Activated naive CD8-positive, alpha-beta T cell treated with anti-CD3 and anti-CD28 coated beads, Interleukin-2, amount 50 U/mL, for 24 hours (primary cell): ENCODE data around the gene TRPM2.

Experiments
- ATAC-seq: fragments of 150-1000 bp; cut with Tn5 transposase; one replicate; pipeline ENCODE4 v1.10.0; 2021
- DNase-seq: peaks from one replicate; pipeline ENCODE4 v3.0.0; 2021
- H3K27ac Mint-ChIP-seq: one replicate; pipeline ENCODE4 v1.8.0; 2021; ENCODE audit warnings: mild to moderate bottlenecking, mixed read lengths
- H3K27me3 Mint-ChIP-seq: one replicate; pipeline ENCODE4 v1.8.0; 2021; ENCODE audit warnings: mixed read lengths
- H3K36me3 Mint-ChIP-seq: one replicate; pipeline ENCODE4 v1.8.0; 2021; ENCODE audit warnings: low read depth, mixed read lengths
- H3K4me1 Mint-ChIP-seq: one replicate; pipeline ENCODE4 v1.8.0; 2021; ENCODE audit warnings: mixed read lengths
- H3K4me3 Mint-ChIP-seq: one replicate; pipeline ENCODE4 v1.8.0; 2021; ENCODE audit warnings: mild to moderate bottlenecking, moderate library complexity, mixed read lengths
- H3K9me3 Mint-ChIP-seq: one replicate; pipeline ENCODE4 v1.8.0; 2021; ENCODE audit warnings: mixed read lengths

The TRPM2 gene

DNA sequence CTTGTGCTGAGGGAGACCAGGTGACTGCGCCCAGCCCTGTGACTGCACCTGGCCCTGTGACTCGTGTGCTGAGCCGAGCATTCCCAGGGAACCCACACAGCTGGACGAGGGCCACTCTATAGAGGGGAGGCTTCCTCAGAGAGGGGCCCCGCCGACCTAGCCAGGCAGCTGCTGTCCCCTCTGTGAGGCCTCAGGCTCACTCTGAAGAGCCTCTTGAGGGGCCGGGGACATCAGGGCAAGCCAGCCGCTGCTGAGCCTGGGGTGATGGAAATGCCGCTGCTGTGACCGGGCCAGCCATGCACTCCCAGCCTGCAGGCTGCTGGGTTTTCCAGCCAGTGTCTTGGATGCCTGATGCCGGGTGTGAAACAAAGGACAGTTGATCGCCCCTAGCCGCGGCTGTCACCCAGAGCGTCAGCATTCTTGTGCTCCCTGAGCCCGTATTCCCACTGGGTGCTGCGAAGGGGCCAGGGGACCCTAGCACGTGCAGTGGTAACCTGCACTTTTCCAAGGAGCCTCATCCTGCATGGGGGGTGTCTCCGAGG is 36.1 kb upstream of the TRPM2 start:
- ATAC-seq (no peak), DNase-seq (no peak)
- Mint-ChIP-seq H3K4me3 (no peak overlapping the region), H3K9me3 (no peaks in the 10 kb centered on the region), H3K4me1 (no peaks in the 10 kb centered on the region), H3K27me3 (no peaks in the 10 kb centered on the region), H3K36me3 (peaks cover 3% of the 10 kb centered on the region), H3K27ac (no peak overlapping the region)

DNA sequence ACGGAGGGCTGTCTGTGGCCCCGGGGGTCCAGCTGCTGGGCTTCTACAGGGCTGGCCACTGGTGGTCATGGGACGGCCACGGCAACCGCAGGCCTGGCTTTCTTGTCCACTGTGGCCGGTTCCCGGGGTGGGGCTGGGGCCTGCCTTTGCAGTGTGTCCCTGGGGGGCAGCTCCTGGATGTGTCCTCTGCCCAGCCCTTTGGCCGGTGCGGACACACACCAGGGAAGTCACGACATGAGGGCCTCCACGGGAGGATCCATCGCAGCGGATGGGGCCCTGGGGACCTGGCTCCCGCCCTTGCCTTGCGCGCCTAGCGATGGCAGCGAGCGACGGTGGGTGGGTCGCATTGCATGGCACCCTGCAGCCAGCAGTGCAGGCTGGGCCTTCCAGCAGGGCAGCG is 35.5 kb upstream of the TRPM2 start:
- Mint-ChIP-seq H3K27ac (no peak overlapping the region), H3K36me3 (peaks cover 3% of the 10 kb centered on the region), H3K4me3 (no peak overlapping the region), H3K27me3 (no peaks in the 10 kb centered on the region), H3K4me1 (no peaks in the 10 kb centered on the region), H3K9me3 (no peaks in the 10 kb centered on the region)
- DNase-seq (no peak), ATAC-seq (no peak)

DNA sequence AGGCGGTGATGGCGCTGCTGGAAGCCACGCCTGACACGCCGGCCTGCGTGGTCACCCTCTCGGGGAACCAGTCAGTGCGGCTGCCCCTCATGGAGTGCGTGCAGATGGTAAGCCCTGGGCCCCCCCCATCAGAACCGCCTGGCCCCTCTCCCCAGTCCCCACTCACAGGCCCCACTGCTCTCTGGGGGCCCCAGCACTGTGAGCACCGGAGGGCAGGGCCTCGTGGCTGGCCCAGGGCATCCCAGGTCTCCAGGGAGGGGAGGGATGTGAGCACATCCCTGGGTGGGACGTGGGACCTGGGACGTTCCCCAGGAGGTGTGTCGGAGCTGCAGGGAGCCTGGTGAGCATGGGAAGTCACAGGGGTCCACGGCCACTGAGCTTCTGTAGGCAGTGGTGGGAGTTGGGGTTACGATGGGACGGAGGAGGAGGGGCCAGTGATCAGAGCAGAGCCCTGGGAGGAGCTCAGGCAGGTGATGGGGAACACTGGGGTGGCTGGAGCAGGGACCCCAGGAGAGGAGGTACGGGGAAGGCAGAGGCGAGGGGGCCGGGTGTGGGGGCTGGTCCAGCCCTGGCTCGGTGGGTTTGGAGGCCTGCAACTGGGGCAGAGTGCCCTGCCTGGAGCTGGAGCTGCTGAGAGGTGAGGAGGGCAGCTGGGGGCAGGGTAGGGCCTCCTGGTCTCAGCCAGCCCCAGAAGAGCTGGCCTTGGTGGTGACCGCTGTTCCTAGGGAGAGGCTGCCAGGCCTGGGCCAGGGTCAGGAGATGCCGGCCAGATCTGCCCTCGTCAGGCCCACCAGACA is 34.7 kb upstream of the TRPM2 start:
- DNase-seq, result no peak
- no peaks in the 10 kb centered on the region for H3K27me3 Mint-ChIP-seq
- H3K4me1 Mint-ChIP-seq, result no peaks in the 10 kb centered on the region
- no peak overlapping the region for H3K27ac Mint-ChIP-seq
- H3K36me3 Mint-ChIP-seq, result peaks cover 6% of the 10 kb centered on the region
- H3K9me3 Mint-ChIP-seq, result no peaks in the 10 kb centered on the region
- H3K4me3 Mint-ChIP-seq, result no peak overlapping the region
- no peak for ATAC-seq

DNA sequence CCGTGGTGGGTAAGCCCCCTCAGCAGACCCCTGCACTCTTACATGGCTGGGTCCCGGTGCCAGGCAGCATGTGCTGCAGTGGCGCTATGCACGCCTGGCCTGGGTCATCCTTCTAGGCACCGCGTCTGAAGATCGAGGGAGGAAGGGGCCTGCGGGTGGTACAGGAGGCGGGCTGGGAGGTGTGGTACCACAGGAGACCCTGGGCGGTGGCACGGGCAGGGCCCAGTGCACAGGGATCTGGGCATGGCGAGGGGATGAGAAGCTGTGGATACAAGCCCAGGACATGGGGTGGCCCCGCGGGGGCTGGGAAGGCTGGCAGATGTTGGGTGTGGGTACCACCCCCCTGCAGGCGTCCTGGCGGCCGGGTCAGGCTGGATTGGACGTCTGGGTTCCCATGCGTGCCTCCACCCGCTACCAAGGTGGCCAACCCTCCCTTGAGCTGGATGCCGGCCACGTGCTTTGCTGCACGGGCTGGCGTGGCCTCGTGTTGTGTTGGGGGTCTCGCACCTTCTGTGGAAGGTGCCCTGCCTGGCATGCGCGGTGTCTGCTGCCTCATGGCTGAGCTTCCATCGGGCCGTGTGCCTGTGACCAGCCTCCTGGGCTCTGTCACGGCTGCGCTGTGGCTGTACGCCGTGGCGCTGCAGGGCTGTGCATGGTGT is 33.9 kb upstream of the TRPM2 start:
- no peak overlapping the region for H3K27ac Mint-ChIP-seq
- H3K4me1 Mint-ChIP-seq, result no peaks in the 10 kb centered on the region

DNA sequence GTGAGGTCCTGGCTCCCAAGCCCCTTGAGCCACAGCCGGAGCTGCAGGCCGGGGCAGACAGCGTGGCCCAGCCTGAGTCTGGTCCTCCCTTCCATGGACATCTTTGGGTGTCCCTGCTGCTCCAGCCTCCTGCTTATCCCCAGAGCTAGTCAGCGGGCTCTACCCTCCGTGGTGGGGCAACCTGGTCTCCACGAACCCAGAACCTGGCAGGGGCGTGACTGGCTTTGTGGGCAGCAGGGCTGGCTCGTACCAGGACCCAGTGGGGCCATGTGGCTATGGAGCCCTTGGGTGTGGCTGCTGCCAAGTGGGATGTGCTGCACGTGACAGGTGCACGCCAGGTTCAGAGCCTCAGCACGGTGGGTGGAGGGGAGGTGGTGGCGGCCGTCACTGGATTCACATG is 32.6 kb upstream of the TRPM2 start:
- Mint-ChIP-seq H3K9me3 (no peaks in the 10 kb centered on the region), H3K27ac (no peak overlapping the region), H3K27me3 (no peaks in the 10 kb centered on the region), H3K4me1 (no peaks in the 10 kb centered on the region), H3K4me3 (no peak overlapping the region), H3K36me3 (peaks cover 6% of the 10 kb centered on the region)
- no peak for DNase-seq
- ATAC-seq, result no peak

More for the DNA sequence above, 33.9 kb upstream of the TRPM2 start:
- Mint-ChIP-seq H3K27me3 (no peaks in the 10 kb centered on the region), H3K9me3 (no peaks in the 10 kb centered on the region), H3K4me3 (no peak overlapping the region), H3K36me3 (peaks cover 6% of the 10 kb centered on the region)
- DNase-seq (no peak), ATAC-seq (no peak)

DNA sequence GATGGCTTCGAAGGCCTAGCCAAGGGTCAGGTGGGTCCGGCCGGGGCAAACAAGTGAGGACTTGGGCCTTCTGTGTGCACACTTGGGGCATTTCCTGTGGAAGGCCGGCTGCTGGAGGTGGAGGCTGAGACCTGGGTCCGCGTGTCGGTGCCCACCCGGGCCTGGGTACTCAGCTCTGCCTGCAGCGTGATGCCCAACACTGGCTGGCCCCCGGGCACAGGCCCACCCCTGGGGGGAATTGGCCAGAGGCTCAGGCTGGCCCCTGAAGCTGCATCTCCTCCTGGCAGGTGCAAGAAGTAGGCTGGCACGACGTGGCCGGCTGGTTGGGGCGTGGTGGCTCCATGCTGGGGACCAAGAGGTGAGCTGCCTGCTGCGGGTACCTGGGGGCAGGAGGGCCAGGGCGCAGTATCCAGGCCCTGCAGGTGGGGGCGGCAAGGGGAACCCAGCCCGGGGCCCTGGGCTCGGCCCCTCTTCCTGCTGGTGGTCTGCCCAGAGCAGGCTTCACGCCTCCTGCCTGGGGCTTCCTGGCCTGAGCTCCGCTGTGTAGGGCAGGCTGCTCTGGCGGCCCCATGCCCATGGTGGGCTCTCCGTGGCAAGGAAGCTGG is 31.5 kb upstream of the TRPM2 start:
- peaks cover 3% of the 10 kb centered on the region for H3K36me3 Mint-ChIP-seq
- no peaks in the 10 kb centered on the region for H3K4me1 Mint-ChIP-seq
- H3K27ac Mint-ChIP-seq, result no peak overlapping the region
- H3K9me3 Mint-ChIP-seq, result no peaks in the 10 kb centered on the region
- DNase-seq (no peak), ATAC-seq (no peak)
- H3K27me3 Mint-ChIP-seq, result no peaks in the 10 kb centered on the region
- no peak overlapping the region for H3K4me3 Mint-ChIP-seq

DNA sequence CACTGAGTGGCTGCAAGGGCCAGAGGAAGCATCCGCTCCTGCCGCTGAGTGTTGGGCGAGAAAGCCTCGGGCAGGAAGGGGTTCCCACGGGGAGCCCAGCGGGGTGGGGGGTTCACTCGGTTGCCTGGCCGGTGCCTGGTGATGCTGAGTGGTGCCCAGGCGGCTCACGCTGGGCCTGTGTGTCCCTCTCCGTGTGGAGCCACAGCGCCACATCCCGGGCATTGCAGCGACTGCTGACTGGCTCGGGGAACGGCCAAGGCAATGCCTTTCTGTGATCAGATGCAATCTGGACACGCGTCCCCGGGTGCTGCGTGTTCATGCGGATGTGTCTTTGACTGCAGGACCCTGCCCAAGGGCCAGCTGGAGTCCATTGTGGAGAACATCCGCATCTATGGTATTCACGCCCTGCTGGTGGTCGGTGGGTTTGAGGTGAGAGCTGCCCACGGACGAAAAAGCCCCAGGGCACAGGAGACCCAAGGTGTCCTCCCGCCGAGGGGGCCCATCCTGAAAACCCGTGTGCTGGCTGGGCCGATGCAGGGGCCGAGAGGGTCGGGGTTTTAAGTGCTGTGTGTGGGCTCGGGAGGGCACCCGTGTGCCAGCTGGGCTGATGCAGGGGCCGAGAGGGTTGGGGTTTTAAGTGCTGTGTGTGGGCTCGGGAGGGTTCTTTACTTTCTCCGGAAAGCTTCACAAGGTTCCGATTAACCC is 30.6 kb upstream of the TRPM2 start:
- no peaks in the 10 kb centered on the region for H3K27me3 Mint-ChIP-seq
- ATAC-seq (no peak), DNase-seq (no peak)
- no peaks in the 10 kb centered on the region for H3K9me3 Mint-ChIP-seq
- no peak overlapping the region for H3K4me3 Mint-ChIP-seq
- no peak overlapping the region for H3K27ac Mint-ChIP-seq
- H3K36me3 Mint-ChIP-seq, result peaks cover 3% of the 10 kb centered on the region
- H3K4me1 Mint-ChIP-seq, result no peaks in the 10 kb centered on the region

DNA sequence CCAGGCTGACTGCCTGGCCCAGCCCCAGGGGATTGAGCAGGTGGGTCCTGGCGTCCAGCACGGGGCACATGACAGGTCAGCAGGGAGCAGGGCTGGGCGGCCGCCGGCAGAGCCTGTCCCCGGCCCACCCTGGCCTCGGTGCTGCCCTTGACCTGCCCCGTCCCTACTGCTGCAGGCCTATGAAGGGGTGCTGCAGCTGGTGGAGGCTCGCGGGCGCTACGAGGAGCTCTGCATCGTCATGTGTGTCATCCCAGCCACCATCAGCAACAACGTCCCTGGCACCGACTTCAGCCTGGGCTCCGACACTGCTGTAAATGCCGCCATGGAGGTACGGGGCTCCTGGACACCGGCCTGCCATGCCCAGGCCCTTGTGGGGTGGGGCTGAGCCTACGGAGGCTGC is 29.8 kb upstream of the TRPM2 start:
- Mint-ChIP-seq H3K9me3 (no peaks in the 10 kb centered on the region), H3K4me1 (no peaks in the 10 kb centered on the region), H3K36me3 (peaks cover 3% of the 10 kb centered on the region), H3K4me3 (no peak overlapping the region), H3K27me3 (no peaks in the 10 kb centered on the region), H3K27ac (no peak overlapping the region)
- DNase-seq (no peak), ATAC-seq (no peak)

DNA sequence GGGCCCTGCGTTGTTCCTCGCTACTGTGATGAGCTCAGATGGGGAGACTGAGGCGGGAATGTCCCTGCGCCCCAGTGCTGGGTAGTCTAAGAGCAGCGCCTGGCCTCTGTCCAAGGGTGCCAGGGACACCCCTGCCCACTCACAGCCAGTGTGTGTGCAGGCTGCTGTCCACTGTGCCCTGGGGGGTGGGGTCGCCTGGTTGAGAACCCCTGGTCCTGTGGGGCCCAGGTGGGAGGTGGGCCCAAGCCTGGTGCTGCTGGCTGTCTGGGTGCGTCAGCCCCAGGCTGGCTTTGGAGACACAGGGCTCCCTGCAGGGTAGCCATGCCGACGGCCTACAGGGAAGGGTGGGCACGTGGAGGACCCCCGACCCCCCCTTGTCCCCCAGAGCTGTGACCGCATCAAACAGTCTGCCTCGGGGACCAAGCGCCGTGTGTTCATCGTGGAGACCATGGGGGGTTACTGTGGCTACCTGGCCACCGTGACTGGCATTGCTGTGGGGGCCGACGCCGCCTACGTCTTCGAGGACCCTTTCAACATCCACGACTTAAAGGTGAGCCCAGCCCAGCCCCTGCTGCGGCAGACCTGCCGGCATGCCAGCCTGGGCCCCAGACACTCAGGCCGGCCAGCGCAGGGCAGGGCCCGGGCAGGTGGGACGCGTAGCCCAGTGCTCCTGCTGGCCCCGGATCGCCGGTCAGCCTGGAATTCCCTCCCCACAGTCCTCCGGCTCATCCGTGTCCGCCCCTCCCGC is 29.1 kb upstream of the TRPM2 start:
- no peak for ATAC-seq
- DNase-seq, result no peak
- H3K27me3 Mint-ChIP-seq, result no peaks in the 10 kb centered on the region
- no peaks in the 10 kb centered on the region for H3K9me3 Mint-ChIP-seq
- H3K4me3 Mint-ChIP-seq, result no peak overlapping the region
- H3K4me1 Mint-ChIP-seq, result no peaks in the 10 kb centered on the region
- H3K27ac Mint-ChIP-seq, result no peak overlapping the region
- peaks cover 3% of the 10 kb centered on the region for H3K36me3 Mint-ChIP-seq

DNA sequence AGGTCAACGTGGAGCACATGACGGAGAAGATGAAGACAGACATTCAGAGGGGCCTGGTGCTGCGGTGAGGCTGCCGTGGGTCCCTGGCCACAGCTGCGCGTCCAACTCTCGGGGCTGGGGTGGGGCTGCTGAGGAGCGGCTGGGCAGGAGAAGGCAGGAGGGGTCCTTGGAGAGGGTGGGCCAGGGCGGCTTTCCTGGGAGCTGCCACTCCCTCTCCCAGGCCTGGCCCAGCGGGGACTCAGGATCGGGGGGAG is 28.6 kb upstream of the TRPM2 start:
- ATAC-seq (no peak), DNase-seq (no peak)
- Mint-ChIP-seq H3K4me1 (no peaks in the 10 kb centered on the region), H3K36me3 (peaks cover 3% of the 10 kb centered on the region), H3K9me3 (no peaks in the 10 kb centered on the region), H3K27me3 (no peaks in the 10 kb centered on the region), H3K4me3 (no peak overlapping the region), H3K27ac (no peak overlapping the region)

DNA sequence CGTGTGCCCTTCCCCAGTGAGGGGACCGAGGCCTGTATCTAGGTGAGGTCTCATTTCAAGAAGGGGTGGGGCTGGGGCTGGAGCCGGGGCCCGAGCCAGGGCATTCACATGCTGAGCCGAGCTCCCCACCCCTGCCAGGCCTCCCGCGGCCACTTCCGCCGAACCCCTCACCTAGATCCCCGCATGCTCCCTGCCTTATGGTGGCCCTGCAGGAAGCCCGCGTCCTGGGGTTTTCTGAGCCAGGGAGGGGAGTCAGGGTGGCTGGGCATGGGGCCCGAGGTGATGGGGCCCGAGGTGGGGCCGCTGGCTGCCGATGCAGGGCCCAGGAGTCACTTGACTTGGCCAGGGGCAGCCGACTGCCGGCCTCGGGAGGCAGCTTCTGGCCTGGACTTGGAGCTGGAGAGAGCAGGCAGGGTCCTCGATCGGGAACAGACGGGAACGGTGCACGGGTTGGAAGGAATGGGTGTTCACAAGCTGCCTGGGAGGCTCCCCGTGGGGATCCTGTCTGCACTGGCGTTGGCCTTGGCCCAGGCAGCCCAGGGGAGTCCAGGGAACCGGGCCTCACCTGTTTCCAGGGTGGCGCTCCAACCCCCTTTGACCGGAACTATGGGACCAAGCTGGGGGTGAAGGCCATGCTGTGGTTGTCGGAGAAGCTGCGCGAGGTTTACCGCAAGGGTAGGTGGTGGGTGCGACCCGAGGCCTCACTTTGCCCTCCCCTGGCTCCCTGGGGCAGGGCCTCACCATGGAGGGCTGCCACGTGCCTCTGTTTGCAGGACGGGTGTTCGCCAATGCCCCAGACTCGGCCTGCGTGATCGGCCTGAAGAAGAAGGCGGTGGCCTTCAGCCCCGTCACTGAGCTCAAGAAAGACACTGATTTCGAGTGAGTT is 27.8 kb upstream of the TRPM2 start:
- H3K4me1 Mint-ChIP-seq, result no peaks in the 10 kb centered on the region
- no peak overlapping the region for H3K4me3 Mint-ChIP-seq
- H3K27ac Mint-ChIP-seq, result no peak overlapping the region
- H3K27me3 Mint-ChIP-seq, result no peaks in the 10 kb centered on the region
- H3K36me3 Mint-ChIP-seq, result peaks cover 3% of the 10 kb centered on the region
- DNase-seq, result no peak
- no peak for ATAC-seq
- H3K9me3 Mint-ChIP-seq, result no peaks in the 10 kb centered on the region

DNA sequence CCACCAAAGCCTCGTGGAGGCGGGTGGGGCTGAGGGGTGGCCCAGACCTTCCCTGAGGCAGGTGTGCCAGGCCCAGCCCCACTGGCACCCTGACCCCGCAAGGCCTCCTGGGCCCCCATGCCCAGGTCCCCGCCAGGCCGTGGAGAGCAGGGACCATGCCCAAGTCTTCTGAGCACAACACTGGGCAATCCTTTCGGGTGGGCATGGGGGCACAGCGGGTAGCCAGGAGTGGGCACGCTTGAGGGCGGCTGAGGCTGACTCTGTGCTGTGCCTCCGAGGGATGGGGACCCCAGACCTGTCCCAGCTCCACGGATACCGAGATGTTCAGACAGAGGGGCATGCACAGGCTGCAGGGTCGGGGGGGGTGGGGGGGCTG is 27.2 kb upstream of the TRPM2 start:
- H3K9me3 Mint-ChIP-seq, result no peaks in the 10 kb centered on the region
- H3K4me3 Mint-ChIP-seq, result no peak overlapping the region
- no peak for DNase-seq
- no peak overlapping the region for H3K27ac Mint-ChIP-seq
- peaks cover 3% of the 10 kb centered on the region for H3K36me3 Mint-ChIP-seq
- H3K27me3 Mint-ChIP-seq, result no peaks in the 10 kb centered on the region
- H3K4me1 Mint-ChIP-seq, result no peaks in the 10 kb centered on the region
- ATAC-seq, result no peak

DNA sequence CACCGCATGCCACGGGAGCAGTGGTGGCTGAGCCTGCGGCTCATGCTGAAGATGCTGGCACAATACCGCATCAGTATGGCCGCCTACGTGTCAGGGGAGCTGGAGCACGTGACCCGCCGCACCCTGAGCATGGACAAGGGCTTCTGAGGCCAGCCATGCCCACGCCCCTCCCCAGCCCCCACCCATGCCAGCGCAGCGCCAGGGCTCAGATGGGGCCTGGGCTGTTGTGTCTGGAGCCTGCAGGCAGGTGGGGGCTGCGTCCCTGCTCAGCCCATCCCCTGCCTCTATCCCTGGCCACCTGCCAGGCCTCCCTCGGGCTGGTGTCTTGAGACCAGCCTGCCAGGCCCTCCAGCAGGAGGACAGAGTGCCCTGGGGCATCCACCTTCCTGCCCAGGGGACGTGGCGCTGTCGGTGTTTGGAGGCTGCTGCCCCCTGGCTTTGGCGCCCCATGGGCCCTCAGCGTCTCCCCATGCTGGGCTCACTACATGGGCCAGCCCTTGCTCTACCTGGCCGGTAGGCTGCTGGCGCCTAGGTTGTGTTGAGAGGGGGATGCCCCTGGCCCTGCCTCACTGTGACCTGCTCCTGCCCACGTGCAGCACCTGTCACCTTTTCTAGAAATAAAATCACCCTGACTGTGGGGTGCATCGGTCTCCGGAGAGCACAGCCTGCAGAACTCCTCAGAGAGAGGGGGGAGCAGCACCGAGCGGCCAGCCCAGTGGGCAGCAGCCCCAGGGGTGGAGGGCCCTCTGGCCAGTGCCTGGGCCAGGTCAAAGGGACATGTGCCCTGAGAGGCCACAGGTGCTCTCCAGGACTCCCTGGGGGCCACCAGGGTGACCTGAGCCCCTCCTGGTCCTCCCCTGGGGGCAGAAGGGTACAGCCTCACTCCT is 26.5 kb upstream of the TRPM2 start:
- ATAC-seq (no peak), DNase-seq (no peak)
- Mint-ChIP-seq H3K4me1 (no peaks in the 10 kb centered on the region), H3K36me3 (peaks cover 5% of the 10 kb centered on the region), H3K4me3 (no peak overlapping the region), H3K27ac (no peak overlapping the region), H3K9me3 (no peaks in the 10 kb centered on the region), H3K27me3 (no peaks in the 10 kb centered on the region)
